ENCODE data around the gene C4A. TPM values are rescaled to one million over a fixed set of nuclear protein-coding genes. Genes with fewer than 3 reads are reported as not detected.
"Not testable (repeated sequence)": the region's sequence is repeated elsewhere in the genome, so short reads cannot be mapped to it uniquely, and the experiment has no call there.

Gene C4A
- total RNA-seq, 1 donor from 2014 or later, result 4.6 TPM

- not testable (repeated sequence) for H3K27me3 Mint-ChIP-seq (ENCODE audit: low read depth, unreplicated experiment); H2AFZ ChIP-seq (ENCODE audit: low read depth, low read length); H3K9ac ChIP-seq (ENCODE audit: low read length); H3K27ac Mint-ChIP-seq (ENCODE audit: unreplicated experiment); DNase-seq (ENCODE audit: low read depth); H3K4me3 ChIP-seq (ENCODE audit: insufficient read depth, low read depth, low read length); H3K36me3 ChIP-seq (ENCODE audit: insufficient read depth, low read length); H3K4me1 ChIP-seq (ENCODE audit: insufficient read depth, low read length); H4K20me1 ChIP-seq (ENCODE audit: insufficient read depth, low read length); H3K4me1 Mint-ChIP-seq (ENCODE audit: low read depth, unreplicated experiment); H3K79me2 ChIP-seq (ENCODE audit: insufficient read depth, low read length); H3K9me3 Mint-ChIP-seq (ENCODE audit: unreplicated experiment); FAIRE-seq; H3K27ac ChIP-seq (ENCODE audit: low read depth, low read length); H3K27me3 ChIP-seq (ENCODE audit: insufficient read depth, low read length); H3K9me3 ChIP-seq (ENCODE audit: insufficient read depth, low read depth, low read length); H3K36me3 Mint-ChIP-seq (ENCODE audit: low read depth, unreplicated experiment); H3K4me3 Mint-ChIP-seq (ENCODE audit: unreplicated experiment); H3K4me2 ChIP-seq (ENCODE audit: low read length)
Observed at GRCh38 chr6:32004864-32005537, 23.1 kb downstream of the C4A start.

GRCh38 chr6:32005538-32005880 is 23.7 kb downstream of the C4A start:
- DNase-seq (ENCODE audit: low read depth); H3K36me3 Mint-ChIP-seq (ENCODE audit: low read depth, unreplicated experiment); H3K4me2 ChIP-seq (ENCODE audit: low read length); H3K27ac Mint-ChIP-seq (ENCODE audit: unreplicated experiment); H2AFZ ChIP-seq (ENCODE audit: low read depth, low read length); H3K79me2 ChIP-seq (ENCODE audit: insufficient read depth, low read length); H3K4me3 Mint-ChIP-seq (ENCODE audit: unreplicated experiment); H3K4me1 Mint-ChIP-seq (ENCODE audit: low read depth, unreplicated experiment); H3K27me3 Mint-ChIP-seq (ENCODE audit: low read depth, unreplicated experiment); H3K27ac ChIP-seq (ENCODE audit: low read depth, low read length); H3K9me3 ChIP-seq (ENCODE audit: insufficient read depth, low read depth, low read length); H3K36me3 ChIP-seq (ENCODE audit: insufficient read depth, low read length); H3K9me3 Mint-ChIP-seq (ENCODE audit: unreplicated experiment); H3K4me3 ChIP-seq (ENCODE audit: insufficient read depth, low read depth, low read length); H3K9ac ChIP-seq (ENCODE audit: low read length); H4K20me1 ChIP-seq (ENCODE audit: insufficient read depth, low read length); H3K4me1 ChIP-seq (ENCODE audit: insufficient read depth, low read length); H3K27me3 ChIP-seq (ENCODE audit: insufficient read depth, low read length); FAIRE-seq: not testable (repeated sequence)

DNA sequence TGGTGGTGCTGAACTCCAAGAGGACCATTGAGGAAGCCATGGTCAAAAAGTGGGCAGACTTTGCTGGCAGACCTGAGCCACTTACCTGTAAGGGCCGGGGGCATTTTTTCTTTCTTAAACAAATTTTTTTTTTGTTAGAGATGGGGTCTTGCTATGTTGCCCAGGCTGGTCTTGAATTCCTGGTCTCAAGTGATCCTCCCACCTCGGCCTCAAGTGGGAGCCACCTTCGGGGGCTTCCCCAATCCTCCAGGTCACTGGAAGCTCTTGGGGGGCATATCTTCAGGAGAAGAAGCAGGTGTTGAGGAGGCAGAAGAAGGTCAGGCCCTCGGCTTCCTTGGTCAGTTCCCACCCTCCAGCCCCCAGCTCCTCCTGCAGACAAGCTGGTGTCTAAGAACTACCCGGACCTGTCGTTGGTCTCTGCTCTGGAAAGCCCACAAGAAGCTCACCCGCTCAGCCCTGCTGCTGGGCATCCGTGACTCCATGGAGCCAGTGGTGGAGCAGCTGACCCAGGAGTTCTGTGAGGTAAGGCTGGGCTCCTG is 24.2 kb downstream of the C4A start:
- H2AFZ ChIP-seq (ENCODE audit: low read depth, low read length); H3K79me2 ChIP-seq (ENCODE audit: insufficient read depth, low read length); H3K36me3 Mint-ChIP-seq (ENCODE audit: low read depth, unreplicated experiment); H3K27ac ChIP-seq (ENCODE audit: low read depth, low read length); H3K9me3 Mint-ChIP-seq (ENCODE audit: unreplicated experiment); H3K4me1 Mint-ChIP-seq (ENCODE audit: low read depth, unreplicated experiment); H3K4me3 Mint-ChIP-seq (ENCODE audit: unreplicated experiment); FAIRE-seq; H3K36me3 ChIP-seq (ENCODE audit: insufficient read depth, low read length); H3K4me1 ChIP-seq (ENCODE audit: insufficient read depth, low read length); H3K4me2 ChIP-seq (ENCODE audit: low read length); H3K9me3 ChIP-seq (ENCODE audit: insufficient read depth, low read depth, low read length); H3K4me3 ChIP-seq (ENCODE audit: insufficient read depth, low read depth, low read length); H3K9ac ChIP-seq (ENCODE audit: low read length); H4K20me1 ChIP-seq (ENCODE audit: insufficient read depth, low read length); H3K27me3 ChIP-seq (ENCODE audit: insufficient read depth, low read length); H3K27me3 Mint-ChIP-seq (ENCODE audit: low read depth, unreplicated experiment); H3K27ac Mint-ChIP-seq (ENCODE audit: unreplicated experiment); DNase-seq (ENCODE audit: low read depth): not testable (repeated sequence)

GRCh38 chr6:32007086-32007485 is 25.2 kb downstream of the C4A start:
- not testable (repeated sequence) for H3K27me3 ChIP-seq (ENCODE audit: insufficient read depth, low read length); H3K27ac Mint-ChIP-seq (ENCODE audit: unreplicated experiment); H4K20me1 ChIP-seq (ENCODE audit: insufficient read depth, low read length); H2AFZ ChIP-seq (ENCODE audit: low read depth, low read length); DNase-seq (ENCODE audit: low read depth); H3K79me2 ChIP-seq (ENCODE audit: insufficient read depth, low read length); H3K4me1 ChIP-seq (ENCODE audit: insufficient read depth, low read length); H3K4me2 ChIP-seq (ENCODE audit: low read length); H3K4me1 Mint-ChIP-seq (ENCODE audit: low read depth, unreplicated experiment); H3K27ac ChIP-seq (ENCODE audit: low read depth, low read length); FAIRE-seq; H3K4me3 ChIP-seq (ENCODE audit: insufficient read depth, low read depth, low read length); H3K9me3 Mint-ChIP-seq (ENCODE audit: unreplicated experiment); H3K9ac ChIP-seq (ENCODE audit: low read length); H3K27me3 Mint-ChIP-seq (ENCODE audit: low read depth, unreplicated experiment); H3K36me3 Mint-ChIP-seq (ENCODE audit: low read depth, unreplicated experiment); H3K4me3 Mint-ChIP-seq (ENCODE audit: unreplicated experiment); H3K36me3 ChIP-seq (ENCODE audit: insufficient read depth, low read length); H3K9me3 ChIP-seq (ENCODE audit: insufficient read depth, low read depth, low read length)

DNA sequence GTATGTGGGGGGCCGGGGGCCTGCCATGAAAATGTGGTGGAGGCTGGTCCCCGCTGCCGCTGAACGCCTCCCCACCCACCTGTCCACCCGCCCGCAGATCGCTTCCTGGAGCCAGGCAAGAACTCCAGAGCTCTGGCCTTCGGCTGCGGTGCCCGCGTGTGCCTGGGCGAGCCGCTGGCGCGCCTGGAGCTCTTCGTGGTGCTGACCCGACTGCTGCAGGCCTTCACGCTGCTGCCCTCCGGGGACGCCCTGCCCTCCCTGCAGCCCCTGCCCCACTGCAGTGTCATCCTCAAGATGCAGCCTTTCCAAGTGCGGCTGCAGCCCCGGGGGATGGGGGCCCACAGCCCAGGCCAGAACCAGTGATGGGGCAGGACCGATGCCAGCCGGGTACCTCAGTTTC is 26.2 kb downstream of the C4A start:
- not testable (repeated sequence) for H3K4me3 ChIP-seq (ENCODE audit: insufficient read depth, low read depth, low read length); H3K4me3 Mint-ChIP-seq (ENCODE audit: unreplicated experiment); H3K36me3 ChIP-seq (ENCODE audit: insufficient read depth, low read length); FAIRE-seq; H3K27me3 Mint-ChIP-seq (ENCODE audit: low read depth, unreplicated experiment); H3K9me3 ChIP-seq (ENCODE audit: insufficient read depth, low read depth, low read length); H3K9me3 Mint-ChIP-seq (ENCODE audit: unreplicated experiment); DNase-seq (ENCODE audit: low read depth); H3K4me2 ChIP-seq (ENCODE audit: low read length); H3K36me3 Mint-ChIP-seq (ENCODE audit: low read depth, unreplicated experiment); H3K9ac ChIP-seq (ENCODE audit: low read length); H3K27ac ChIP-seq (ENCODE audit: low read depth, low read length); H3K79me2 ChIP-seq (ENCODE audit: insufficient read depth, low read length); H3K4me1 ChIP-seq (ENCODE audit: insufficient read depth, low read length); H3K4me1 Mint-ChIP-seq (ENCODE audit: low read depth, unreplicated experiment); H4K20me1 ChIP-seq (ENCODE audit: insufficient read depth, low read length); H2AFZ ChIP-seq (ENCODE audit: low read depth, low read length); H3K27ac Mint-ChIP-seq (ENCODE audit: unreplicated experiment); H3K27me3 ChIP-seq (ENCODE audit: insufficient read depth, low read length)

- H3K9me3 Mint-ChIP-seq (ENCODE audit: unreplicated experiment); H4K20me1 ChIP-seq (ENCODE audit: insufficient read depth, low read length); H3K79me2 ChIP-seq (ENCODE audit: insufficient read depth, low read length); H3K36me3 ChIP-seq (ENCODE audit: insufficient read depth, low read length); H3K4me3 ChIP-seq (ENCODE audit: insufficient read depth, low read depth, low read length); H3K4me2 ChIP-seq (ENCODE audit: low read length); H3K4me1 Mint-ChIP-seq (ENCODE audit: low read depth, unreplicated experiment); H2AFZ ChIP-seq (ENCODE audit: low read depth, low read length); H3K27me3 ChIP-seq (ENCODE audit: insufficient read depth, low read length); H3K4me3 Mint-ChIP-seq (ENCODE audit: unreplicated experiment); H3K9me3 ChIP-seq (ENCODE audit: insufficient read depth, low read depth, low read length); H3K9ac ChIP-seq (ENCODE audit: low read length); DNase-seq (ENCODE audit: low read depth); H3K27ac Mint-ChIP-seq (ENCODE audit: unreplicated experiment); H3K27ac ChIP-seq (ENCODE audit: low read depth, low read length); H3K27me3 Mint-ChIP-seq (ENCODE audit: low read depth, unreplicated experiment); H3K36me3 Mint-ChIP-seq (ENCODE audit: low read depth, unreplicated experiment); H3K4me1 ChIP-seq (ENCODE audit: insufficient read depth, low read length); FAIRE-seq: not testable (repeated sequence)
Observed at GRCh38 chr6:32008616-32009015, 26.8 kb downstream of the C4A start.

Measured in astrocyte (in vitro differentiated cells and primary cell).